HG03103 (cell line): ENCODE data around the gene TSHZ1.
A peak's percentile ranks its signal among the peaks of the same experiment; 100 is the strongest.

ENCODE experiments used
- ATAC-seq: cut with Tn5 transposase; IDR thresholded peaks from one replicate; pipeline ENCODE4 v1.9.1; 2021; ENCODE audit warnings: low read depth; ENCODE audit not compliant: unreplicated experiment

The TSHZ1 gene

DNA sequence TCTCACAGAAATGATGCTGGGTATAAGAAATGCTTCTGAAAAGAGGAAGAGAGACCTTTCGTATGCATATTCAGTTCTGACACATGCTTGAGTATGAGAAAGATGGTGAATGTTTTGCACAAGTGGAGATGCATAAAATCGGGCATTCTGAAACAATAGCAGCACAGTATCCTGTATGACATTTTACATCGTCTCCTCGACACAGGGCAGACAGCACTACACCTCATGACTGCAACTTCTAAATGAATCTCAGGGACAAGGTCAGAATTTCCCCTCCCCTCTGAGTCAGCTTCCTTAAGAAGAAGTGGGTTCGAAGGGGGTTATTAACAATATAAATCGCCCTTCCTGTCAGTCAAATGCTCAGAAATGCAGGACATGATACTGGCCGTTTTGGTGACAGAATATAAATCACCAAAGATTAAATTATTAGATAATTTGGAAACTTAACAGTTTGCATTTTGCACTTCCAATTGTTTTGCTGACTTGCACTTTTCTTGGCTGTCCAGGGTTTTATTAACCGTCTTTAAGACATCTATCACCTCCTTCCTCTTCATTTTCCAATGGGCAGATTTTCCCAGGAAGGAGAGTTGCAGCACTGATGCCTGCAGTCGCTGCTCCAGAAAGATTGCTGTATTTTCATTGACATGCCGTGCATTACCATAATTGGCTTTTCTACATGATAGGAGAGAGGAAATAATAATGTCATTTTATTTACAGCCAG is 57.2 kb downstream of the TSHZ1 start:
- peak; percentile 73 for ATAC-seq

DNA sequence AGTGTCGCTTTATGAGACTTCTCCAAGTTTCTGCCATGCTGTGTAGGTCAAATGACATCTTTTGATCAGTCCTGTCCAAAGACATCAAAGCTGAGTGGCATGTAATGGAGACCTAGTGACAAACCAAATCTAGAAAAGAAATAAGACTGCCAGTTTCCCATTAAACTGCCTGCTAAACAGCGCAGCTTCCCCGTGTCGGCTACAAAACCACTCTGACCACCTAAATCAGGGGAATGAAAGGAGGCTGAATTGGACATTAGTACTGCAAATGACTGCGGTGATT is 57.7 kb downstream of the TSHZ1 start:
- ATAC-seq: no peak

DNA sequence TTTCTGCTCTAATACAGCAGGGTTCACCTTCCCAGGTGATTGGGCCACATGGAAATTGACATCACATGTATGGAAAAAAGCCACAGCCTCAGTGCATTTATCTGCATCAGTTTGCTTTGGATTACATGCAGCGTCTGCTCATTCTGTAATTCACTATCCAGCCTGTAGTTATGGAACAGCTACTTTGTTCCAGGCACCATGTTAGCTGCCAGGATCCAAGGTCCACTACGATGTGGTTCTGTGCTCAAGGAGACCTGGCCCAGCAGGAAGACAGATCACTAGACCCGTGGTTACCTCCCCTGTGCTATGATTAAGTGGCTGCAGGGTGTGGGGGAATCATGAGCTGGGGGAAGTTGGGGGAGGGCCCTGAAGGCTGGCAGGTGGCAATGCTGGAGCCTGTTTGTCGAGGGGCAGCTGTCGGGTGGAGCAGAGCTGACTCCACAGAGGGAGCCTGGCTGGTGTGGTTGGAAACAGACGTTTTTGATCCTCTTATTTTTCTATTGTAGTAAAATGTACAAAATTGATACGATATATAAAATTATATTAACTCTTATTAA is 58.6 kb downstream of the TSHZ1 start:
- ATAC-seq: no peak

DNA sequence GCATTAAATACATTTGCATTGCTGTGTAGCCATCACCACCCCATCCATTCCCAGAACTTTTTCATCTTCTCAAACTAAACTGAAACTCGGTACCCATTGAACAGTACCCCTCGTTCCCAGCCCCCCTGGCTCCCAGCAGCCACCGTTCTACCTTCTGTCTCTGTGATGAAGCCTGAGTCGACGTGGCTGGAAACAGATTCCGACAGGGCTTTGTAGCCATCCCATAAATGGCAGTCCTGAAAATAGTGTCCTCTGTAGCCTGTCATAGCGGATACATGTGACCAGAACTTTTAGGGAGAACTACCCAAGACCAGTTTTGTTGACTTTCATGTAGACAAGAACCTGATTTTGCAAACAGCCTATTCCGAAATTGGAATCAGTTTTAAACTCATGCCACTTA is 59.1 kb downstream of the TSHZ1 start:
- no peak for ATAC-seq

DNA sequence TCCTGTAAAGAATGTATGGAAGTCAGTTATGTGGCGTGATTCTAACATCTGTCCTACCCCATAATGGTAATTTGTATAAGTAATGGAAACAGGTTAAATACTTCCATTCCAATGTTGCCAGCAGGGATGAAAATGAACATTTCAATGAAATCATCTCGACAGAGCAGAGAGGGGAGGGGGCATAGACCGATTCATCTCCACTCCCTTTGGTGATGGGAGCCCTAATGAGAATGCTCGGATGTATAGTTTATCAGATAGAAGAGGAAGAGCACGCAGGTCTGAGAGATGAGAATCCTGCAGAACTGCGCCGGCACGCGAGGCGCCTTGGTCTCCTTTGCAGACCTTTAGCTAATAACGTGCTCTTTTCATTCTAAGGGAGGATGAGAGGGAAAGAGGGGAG is 61.4 kb downstream of the TSHZ1 start:
- ATAC-seq: no peak

DNA sequence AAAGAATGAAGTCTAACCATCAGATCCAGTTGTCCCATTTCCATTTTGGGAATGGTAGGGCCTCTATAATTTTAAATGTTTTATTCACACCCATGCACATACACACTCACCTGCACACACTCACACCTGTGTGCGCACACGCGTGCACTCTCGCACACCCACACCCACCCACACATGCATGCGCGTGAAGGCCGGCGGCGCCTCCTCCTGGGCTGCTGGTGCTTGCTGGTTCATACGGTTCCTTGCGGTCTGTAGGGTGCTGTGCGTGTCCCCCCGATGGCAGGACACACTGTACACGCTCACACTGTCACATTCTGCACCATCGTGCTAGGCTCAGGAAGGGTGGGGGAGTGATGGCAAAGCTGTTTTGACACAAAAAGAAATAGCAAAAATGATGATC is 63.2 kb downstream of the TSHZ1 start:
- ATAC-seq: no peak

DNA sequence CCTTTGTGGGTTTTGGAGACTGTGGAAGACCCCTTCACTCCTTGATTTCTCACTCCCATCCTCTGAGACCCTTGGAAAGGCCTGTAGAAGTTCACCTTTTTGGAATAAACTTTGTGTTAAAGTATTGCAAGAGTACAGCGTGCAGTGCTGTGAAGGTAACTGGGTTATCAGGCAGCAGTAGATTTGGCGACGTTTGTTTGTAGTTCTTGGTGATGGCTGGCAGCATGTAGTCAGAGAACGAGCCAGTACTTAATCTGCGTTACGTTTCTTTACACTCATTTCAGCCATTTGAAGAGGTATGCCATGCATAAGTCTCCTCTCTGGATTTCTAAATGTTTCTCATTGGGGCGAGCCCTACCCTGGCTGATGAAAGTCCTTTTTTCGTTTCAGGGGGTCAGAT is 64.6 kb downstream of the TSHZ1 start:
- ATAC-seq: no peak

DNA sequence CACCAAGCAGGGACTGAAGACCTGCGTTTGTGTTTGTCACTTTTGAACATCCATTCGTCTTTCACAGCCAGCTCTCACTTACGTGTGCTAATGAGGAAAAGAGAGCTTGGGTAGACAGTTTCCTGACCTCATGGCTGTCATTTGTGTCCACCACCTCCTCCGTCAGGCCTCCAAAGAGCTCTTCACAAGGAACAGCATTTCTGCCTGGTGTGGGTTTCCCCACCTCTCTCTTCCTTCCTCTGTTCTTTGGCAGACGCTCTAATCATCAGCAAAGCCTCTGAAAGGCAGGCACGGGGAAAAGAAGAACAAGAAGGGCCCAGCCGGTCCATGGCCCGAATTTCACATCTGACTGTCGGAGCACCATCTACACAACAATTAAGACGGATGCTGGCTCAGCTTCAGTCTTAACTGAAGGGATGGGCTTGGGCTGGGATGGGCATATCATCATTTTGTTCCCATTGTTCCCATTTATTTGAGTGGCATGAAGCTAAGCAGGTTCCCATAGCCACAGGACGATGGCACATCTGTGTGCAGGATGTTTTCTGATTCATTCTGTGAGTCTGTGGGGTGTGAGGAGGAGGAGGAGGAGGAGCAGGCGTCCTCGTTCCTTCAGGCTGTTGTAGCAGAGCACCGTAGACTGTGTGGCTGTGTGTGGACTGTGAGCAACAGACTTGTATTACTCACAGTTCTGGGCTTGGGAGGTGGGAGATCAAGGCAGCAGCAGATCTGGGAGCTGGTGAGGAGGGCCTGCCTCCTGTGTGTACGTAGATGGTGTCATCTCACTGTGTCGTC is 66.4 kb downstream of the TSHZ1 start:
- no peak for ATAC-seq

DNA sequence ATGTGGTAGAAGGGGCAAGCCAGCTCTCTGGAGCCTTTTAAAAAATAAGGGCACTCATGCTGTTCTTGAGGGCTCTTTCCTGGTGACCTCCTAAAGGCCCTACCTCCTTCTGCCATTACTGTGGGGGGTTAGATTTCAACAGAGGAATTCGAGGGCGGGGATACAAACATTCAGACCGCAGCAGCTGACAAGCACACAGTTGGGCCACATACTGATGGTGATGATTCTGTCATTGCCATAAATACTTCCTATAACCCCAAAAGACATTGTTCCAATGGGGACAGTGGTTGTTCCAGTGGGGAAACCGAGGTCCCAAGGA is 67.0 kb downstream of the TSHZ1 start:
- ATAC-seq: no peak

DNA sequence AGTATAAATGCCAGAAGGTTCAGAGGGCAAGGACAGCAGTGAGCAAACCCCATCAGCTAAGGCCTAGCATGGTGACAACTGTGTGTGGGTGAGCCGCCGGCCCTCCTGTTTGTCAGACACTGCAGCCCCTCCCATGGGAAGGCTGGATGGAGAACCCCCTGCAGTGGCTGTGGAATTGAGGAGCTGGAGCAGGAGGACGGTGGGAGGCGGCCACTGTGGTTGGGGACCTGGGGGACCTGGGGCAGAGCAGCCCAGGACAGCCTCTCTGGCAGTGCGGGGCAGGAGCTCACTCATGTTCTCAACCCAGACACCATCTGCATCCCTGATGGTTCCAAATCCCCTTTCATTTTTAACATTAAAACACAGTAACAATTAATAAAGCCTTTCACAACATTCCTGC is 68.8 kb downstream of the TSHZ1 start:
- no peak for ATAC-seq

DNA sequence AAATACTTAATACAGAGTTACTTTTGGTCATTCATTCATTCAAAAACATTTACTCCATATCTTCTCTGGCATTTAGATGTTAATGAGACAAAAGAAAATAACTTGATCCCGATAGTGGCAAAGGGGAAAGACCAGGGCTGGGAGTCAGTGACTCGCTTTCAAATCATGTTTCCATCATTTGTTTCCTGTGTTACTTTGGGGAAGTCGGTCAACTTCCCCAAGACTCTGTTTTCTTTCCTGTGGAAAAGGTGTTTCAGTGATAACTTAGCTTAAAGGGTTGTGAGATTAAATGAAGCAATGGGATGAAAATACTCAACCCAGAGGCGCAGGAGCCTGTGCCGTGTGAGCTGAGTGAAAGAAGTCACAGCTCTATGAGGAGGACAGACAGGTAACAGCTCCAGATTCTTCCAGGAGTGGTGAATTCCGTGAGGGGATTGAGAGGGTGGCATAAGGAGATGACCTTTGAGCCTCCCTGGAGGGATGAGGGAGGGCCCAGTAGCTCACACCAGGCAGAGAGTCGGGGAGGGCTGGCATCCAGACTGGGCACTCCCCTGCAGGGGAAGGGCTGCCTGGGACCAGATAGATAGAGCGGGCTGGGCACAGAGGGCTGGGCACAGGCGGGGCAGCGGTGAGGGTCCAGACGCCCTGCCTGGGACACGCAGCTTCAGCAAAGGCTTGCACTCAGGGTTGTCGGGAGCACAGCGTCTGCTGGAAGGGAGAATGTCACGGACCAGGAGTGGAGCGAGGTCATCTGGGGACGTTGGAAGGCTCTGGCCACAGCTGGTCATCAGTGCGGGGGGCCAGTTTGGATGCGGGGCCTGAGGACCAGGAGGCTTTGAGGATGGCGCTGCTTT is 70.1 kb downstream of the TSHZ1 start:
- ATAC-seq: no peak

DNA sequence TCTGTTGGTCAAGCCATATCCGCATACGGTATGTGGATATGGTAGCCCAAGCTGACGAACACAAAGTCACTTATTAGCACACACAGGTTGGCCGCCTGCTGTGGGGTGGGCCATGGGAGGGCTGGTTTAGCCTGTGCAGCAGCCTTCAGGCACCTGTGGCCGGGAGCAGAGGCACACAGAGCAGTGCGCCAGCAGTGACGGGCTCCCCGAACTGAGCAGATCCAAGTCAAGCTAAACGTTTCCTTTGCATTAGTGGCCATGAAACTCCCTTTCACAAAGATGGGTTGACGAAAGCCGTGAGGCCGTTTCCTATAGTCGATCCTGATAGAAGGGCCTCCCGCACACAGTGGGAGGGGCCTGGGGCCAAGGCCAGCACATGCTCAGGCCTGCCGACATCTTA is 72.1 kb downstream of the TSHZ1 start:
- no peak for ATAC-seq

DNA sequence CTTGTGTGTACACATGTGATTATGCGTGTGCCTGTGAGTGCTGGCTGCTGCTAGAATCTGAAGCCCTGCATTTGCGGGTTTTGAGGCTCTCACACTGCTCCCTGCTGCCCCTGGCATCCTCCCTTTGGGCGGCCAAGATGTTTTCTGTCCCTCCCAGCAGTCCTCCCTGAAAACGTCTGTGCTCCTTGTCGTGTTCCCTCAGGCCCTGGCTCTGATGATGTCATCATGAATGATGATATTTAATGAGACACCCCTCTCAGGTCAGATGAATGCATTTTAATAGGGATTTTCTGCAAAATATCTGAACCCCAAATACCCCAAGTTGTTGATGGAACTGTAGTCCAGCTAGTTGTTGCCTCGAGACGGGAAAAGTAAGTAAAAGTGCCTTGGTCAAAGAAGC is 73.1 kb downstream of the TSHZ1 start:
- ATAC-seq: no peak

DNA sequence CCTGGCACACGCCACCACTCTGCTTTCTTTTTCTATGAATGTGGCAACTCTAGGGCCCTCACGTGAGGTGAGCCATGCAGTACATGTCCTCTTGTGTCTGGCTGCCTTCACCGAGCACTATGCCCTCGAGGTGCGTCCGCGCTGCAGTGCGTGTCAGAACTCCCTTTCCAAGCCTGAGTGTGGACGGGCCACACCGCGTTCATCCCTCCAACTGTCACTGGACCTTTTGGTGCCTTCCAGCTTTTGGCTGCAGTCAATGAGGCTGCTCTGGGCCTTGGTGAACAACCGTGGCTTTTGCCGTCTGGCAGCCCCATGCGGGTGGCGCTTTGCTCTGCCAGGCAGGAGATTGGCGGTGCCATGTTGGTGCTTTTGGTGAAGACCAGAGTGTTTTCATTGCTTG is 74.0 kb downstream of the TSHZ1 start:
- ATAC-seq: no peak

DNA sequence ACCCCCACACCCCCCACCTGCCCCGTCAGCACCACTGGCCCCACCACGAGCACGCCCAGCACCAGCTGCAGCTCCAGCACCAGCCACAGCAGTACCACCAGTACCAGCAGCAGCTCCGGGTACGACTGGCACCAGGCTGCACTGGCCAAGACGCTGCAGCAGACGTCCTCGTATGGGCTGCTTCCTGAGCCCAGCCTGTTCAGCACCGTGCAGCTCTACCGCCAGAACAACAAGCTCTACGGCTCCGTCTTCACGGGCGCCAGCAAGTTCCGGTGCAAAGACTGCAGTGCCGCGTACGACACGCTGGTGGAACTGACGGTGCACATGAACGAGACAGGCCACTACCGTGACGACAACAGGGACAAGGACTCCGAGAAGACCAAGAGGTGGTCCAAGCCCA is 75.3 kb downstream of the TSHZ1 start:
- ATAC-seq: no peak

DNA sequence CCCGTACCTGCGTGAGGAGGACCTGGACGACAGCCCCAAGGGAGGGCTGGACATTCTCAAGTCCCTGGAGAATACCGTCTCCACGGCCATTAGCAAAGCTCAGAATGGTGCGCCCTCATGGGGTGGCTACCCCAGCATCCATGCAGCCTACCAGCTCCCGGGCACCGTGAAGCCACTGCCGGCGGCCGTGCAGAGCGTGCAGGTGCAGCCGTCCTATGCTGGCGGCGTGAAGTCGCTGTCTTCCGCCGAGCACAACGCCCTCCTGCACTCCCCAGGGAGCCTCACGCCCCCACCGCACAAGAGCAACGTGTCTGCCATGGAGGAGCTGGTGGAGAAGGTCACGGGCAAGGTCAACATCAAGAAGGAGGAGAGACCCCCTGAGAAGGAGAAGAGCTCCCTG is 76.4 kb downstream of the TSHZ1 start:
- ATAC-seq: no peak

DNA sequence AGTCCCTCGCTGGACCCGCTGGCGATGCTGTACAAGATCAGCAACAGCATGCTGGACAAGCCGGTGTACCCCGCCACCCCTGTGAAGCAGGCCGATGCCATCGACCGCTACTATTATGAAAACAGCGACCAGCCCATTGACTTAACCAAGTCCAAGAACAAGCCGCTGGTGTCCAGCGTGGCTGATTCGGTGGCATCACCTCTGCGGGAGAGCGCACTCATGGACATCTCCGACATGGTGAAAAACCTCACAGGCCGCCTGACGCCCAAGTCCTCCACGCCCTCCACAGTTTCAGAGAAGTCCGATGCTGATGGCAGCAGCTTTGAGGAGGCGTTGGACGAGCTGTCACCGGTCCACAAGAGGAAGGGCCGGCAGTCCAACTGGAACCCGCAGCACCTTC is 77.1 kb downstream of the TSHZ1 start:
- ATAC-seq: no peak

DNA sequence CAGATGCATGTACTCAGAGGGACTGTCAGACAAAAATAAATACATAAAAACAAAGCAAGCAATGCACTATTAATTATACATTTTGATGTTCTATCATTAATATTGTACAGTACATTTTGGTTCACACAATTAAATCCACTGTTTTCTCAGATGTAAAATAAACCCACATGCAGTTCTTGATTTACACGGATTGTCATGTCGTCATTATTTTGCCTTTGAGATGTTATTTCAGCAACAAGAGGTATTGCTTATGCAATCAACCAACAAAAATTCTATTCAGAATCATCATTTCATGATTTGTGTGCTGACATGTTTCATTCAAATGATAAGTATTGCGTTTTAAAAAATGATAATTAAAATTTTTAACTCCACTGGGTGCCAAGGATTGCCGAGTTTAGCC is 79.2 kb downstream of the TSHZ1 start:
- no peak for ATAC-seq

DNA sequence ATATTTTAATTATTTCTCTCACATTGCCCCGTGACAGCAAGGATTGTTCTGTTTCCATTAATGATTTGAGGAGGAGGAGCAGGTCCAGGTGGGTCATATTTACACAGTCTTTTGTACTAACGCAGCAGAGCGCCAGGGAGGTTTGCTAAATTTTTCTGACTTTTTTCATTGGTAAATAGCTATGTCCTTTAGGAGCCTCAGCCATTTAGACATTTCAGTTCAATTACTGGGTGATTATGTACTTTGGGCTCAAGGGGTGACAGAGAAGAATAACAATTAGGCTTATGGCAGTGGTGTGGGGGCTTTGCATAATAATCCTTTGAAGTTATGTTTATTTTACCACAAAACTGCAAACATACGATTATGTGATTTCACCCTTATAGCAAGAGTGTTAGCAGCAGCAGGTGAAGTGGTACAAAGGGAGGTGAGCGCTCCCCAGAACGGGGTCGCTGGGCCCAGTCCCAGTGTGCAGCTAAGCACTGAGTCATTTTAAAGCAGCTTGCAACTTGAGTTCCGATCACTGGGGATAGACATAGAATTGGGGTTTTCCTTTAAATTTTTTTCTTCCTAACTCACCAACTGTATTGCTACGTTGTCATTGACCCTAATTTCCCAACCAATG is 80.3 kb downstream of the TSHZ1 start:
- ATAC-seq: no peak

DNA sequence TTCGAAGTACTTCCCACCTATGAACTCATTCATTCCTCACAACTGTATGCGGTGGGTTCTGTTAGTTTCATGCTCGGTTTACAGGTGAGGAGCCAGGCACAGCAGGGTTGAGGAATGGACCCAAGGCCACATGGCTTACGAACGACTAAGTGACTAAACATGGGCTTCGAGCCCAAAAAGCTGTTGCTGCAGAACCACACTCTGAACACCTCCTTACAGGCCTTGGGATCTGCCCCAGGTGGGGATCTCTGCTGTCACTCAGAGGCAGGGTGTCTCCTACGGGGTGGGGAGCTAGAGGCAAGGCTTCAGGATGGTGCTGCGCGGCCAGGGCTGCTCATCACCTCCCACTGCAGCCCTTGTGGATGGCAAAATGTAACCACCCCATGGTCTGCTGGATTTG is 80.9 kb downstream of the TSHZ1 start:
- ATAC-seq: no peak

DNA sequence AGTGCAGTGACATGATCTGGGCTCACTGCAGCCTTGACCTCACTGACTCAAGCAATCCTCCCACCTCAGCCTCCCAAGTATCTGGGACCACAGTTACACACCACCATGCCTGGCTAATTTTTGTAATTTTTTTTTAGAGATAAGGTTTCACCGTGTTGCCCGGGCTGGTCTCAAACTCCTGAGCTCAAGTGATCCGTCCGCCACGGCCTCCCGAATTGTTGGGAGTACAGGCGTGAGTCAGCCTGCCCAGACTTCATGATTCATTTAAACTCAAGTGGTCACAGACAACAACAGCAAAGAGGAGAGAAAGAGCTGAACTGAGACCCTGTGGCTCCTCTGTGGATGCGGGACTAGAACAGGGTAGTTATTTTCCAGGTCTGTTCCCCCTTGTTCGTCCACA is 83.0 kb downstream of the TSHZ1 start:
- no peak for ATAC-seq
